HEK293 (cell line): Measurements from ENCODE around the gene RNF144A.

Source experiments
- HOXA7 ChIP-seq: sonication (generic); formaldehyde crosslinking; IDR thresholded peaks from 2 replicates; pipeline ENCODE4 v1.8.1; 2022; ENCODE audit warnings: missing genetic modification reagents, borderline replicate concordance
- KLF7 ChIP-seq: fragments of 450-650 bp; formaldehyde crosslinking; IDR thresholded peaks from 2 replicates; pipeline ENCODE4 v1.5.1; 2016; ENCODE audit warnings: missing biosample characterization, missing genetic modification characterization, borderline replicate concordance
- TCF7L2 ChIP-seq: IDR thresholded peaks from 2 replicates; pipeline ENCODE4 v1.6.1; 2011; ENCODE audit warnings: low read depth, mild to moderate bottlenecking, inconsistent platforms, low read length, moderate library complexity, borderline replicate concordance
- ZBTB48 ChIP-seq: fragments of 450-650 bp; formaldehyde crosslinking; IDR thresholded peaks from 2 replicates; pipeline ENCODE4 v1.5.1; 2016; ENCODE audit warnings: missing biosample characterization, missing genetic modification characterization
- ZNF510 ChIP-seq: fragments of 450-650 bp; formaldehyde crosslinking; IDR thresholded peaks from 2 replicates; pipeline ENCODE4 v1.5.1; 2018; ENCODE audit warnings: mild to moderate bottlenecking, missing genetic modification characterization, missing biosample characterization; ENCODE audit not compliant: insufficient replicate concordance
- ZNF596 ChIP-seq: fragments of 450-650 bp; IDR thresholded peaks from 2 replicates; pipeline ENCODE4 v1.5.0; 2018; ENCODE audit warnings: missing biosample characterization, mild to moderate bottlenecking, missing genetic modification characterization, moderate library complexity
- TF ChIP-seq, protein P1 (sequence below): fragments of 450-650 bp; formaldehyde crosslinking; IDR thresholded peaks from 2 replicates; pipeline ENCODE4 v1.5.1; 2016; ENCODE audit warnings: missing biosample characterization, missing genetic modification characterization

- TF ChIP-seq ZNF596 (tag by site-specific recombination) (no peak), TCF7L2 (no peak), KLF7 (tag by site-specific recombination) (no peak), ZNF510 (tag by site-specific recombination) (no peak), HOXA7 (CRISPR knock-in tag) (no peak), ZBTB48 (tag by site-specific recombination) (no peak)
- TF ChIP-seq, protein P1, sequence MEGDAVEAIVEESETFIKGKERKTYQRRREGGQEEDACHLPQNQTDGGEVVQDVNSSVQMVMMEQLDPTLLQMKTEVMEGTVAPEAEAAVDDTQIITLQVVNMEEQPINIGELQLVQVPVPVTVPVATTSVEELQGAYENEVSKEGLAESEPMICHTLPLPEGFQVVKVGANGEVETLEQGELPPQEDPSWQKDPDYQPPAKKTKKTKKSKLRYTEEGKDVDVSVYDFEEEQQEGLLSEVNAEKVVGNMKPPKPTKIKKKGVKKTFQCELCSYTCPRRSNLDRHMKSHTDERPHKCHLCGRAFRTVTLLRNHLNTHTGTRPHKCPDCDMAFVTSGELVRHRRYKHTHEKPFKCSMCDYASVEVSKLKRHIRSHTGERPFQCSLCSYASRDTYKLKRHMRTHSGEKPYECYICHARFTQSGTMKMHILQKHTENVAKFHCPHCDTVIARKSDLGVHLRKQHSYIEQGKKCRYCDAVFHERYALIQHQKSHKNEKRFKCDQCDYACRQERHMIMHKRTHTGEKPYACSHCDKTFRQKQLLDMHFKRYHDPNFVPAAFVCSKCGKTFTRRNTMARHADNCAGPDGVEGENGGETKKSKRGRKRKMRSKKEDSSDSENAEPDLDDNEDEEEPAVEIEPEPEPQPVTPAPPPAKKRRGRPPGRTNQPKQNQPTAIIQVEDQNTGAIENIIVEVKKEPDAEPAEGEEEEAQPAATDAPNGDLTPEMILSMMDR, result no peak
Observed at GRCh38 chr2:7053650-7054265, 136.5 kb downstream of the RNF144A start.
